ENCODE data around the gene ABCA13. TPM values are rescaled to one million over a fixed set of nuclear protein-coding genes. Genes with fewer than 3 reads are reported as not detected.
A peak's percentile ranks its signal among the peaks of the same experiment; 100 is the strongest.

Gene ABCA13
- total RNA-seq, 1 experiment from 2014 or later = 2.1 TPM

GRCh38 chr7:48168159-48168558 is 3.1 kb upstream of the ABCA13 start:
- Histone ChIP-seq H3K36me3 (ENCODE audit: low read depth, low read length) (no peaks in the 10 kb centered on the region), H3K27me3 (ENCODE audit: low read length) (no peaks in the 10 kb centered on the region), H3K4me1 (ENCODE audit: insufficient read depth, low read length) (peaks cover 4% of the 10 kb centered on the region), H3K4me3 (ENCODE audit: low read length) (no peak overlapping the region), H3F3A (ENCODE audit: low read length, unreplicated experiment) (no peaks in the 10 kb centered on the region), H2AFZ (ENCODE audit: low read length) (0 out of 2 replicates have a peak overlapping the region, but pooled peaks have one; percentile 11), H3K9ac (ENCODE audit: low read length) (no peak overlapping the region), H3K9me3 (ENCODE audit: low read length) (no peaks in the 10 kb centered on the region), H4K20me1 (ENCODE audit: low read length) (no peaks in the 10 kb centered on the region), H3K27ac (ENCODE audit: low read length) (no peak overlapping the region), H3K4me2 (ENCODE audit: low read length) (no peak overlapping the region), H3K79me2 (ENCODE audit: low read length) (no peaks in the 10 kb centered on the region), H3K9me2 (replicated peaks; ENCODE audit: low read length) (no peaks in the 10 kb centered on the region)
- no TSS peak for BruUV-seq (replicated peaks)
- intact Hi-C loops (cut with micrococcal nuclease) = loop anchor here (1.0 to 10.0 kb wide), 5 partner anchors 45 to 467 kb away; no protein-coding TSS in a partner anchor
- TF ChIP-seq CTCF (conservative IDR thresholded peaks at IDR 0.05; ENCODE audit: low read depth, low read length) (peak; percentile 44), EZH2 (IDR thresholded peaks at IDR 0.05; ENCODE audit: low read length, unreplicated experiment) (no peak)
- CTCF ChIA-PET = interaction anchor here (0.6 to 1.2 kb wide), 5 partner anchors 13 to 209 kb away, joined by 3 to 15 read pairs (median 8); no protein-coding TSS in a partner anchor
- DNase-seq (peak; percentile 67), ATAC-seq (peak; percentile 94)
- POLR2A ChIA-PET (ENCODE audit: unreplicated experiment) = interaction anchor here (0.6 to 0.7 kb wide), 2 partner anchors 73 to 315 kb away, joined by 4 read pairs; no protein-coding TSS in a partner anchor

- no peak overlapping the region for H3K4me3 ChIP-seq (ENCODE audit: low read length)
- H4K20me1 ChIP-seq (ENCODE audit: low read length) = no peaks in the 10 kb centered on the region
- no peak for ATAC-seq
- H3K27me3 ChIP-seq (ENCODE audit: low read length) = no peaks in the 10 kb centered on the region
- CTCF ChIA-PET = no interaction called here
- no peak overlapping the region for H2AFZ ChIP-seq (ENCODE audit: low read length)
- H3K4me2 ChIP-seq (ENCODE audit: low read length) = no peak overlapping the region
- POLR2A ChIA-PET (ENCODE audit: unreplicated experiment) = no interaction called here
- H3K79me2 ChIP-seq (ENCODE audit: low read length) = no peaks in the 10 kb centered on the region
- H3F3A ChIP-seq (ENCODE audit: low read length, unreplicated experiment) = no peaks in the 10 kb centered on the region
- no peaks in the 10 kb centered on the region for H3K9me3 ChIP-seq (ENCODE audit: low read length)
- H3K9me2 ChIP-seq (replicated peaks; ENCODE audit: low read length) = no peaks in the 10 kb centered on the region
- intact Hi-C loops (cut with micrococcal nuclease) = loop anchor here (5.0 to 10.0 kb wide), 2 partner anchors 194 to 1257 kb away; no protein-coding TSS in a partner anchor
- no TSS peak for BruUV-seq (replicated peaks)
- H3K4me1 ChIP-seq (ENCODE audit: insufficient read depth, low read length) = peaks cover 22% of the 10 kb centered on the region
- H3K27ac ChIP-seq (ENCODE audit: low read length) = no peak overlapping the region
- no peak for DNase-seq
- TF ChIP-seq EZH2phosphoT487 (IDR thresholded peaks at IDR 0.05; ENCODE audit: borderline replicate concordance, low read length) (no peak), EZH2 (IDR thresholded peaks at IDR 0.05; ENCODE audit: low read length, unreplicated experiment) (no peak), CTCF (conservative IDR thresholded peaks at IDR 0.05; ENCODE audit: low read depth, low read length) (no peak)
- no peaks in the 10 kb centered on the region for H3K36me3 ChIP-seq (ENCODE audit: low read depth, low read length)
- no peak overlapping the region for H3K9ac ChIP-seq (ENCODE audit: low read length)
Measured at GRCh38 chr7:48170506-48170905, 752 bp upstream of the ABCA13 start.

GRCh38 chr7:48173313-48173712 is 2.1 kb downstream of the ABCA13 start:
- Histone ChIP-seq H3K4me3 (ENCODE audit: low read length) (peak overlapping the region; percentile 11; the same call in 1 of the 2 replicates), H3F3A (ENCODE audit: low read length, unreplicated experiment) (no peaks in the 10 kb centered on the region), H3K36me3 (ENCODE audit: low read depth, low read length) (no peaks in the 10 kb centered on the region), H3K79me2 (ENCODE audit: low read length) (no peaks in the 10 kb centered on the region), H3K4me2 (ENCODE audit: low read length) (peak overlapping the region; percentile 65), H3K9ac (ENCODE audit: low read length) (peak overlapping the region; percentile 36; the same call in 1 of the 2 replicates), H3K9me3 (ENCODE audit: low read length) (no peaks in the 10 kb centered on the region), H3K27me3 (ENCODE audit: low read length) (no peaks in the 10 kb centered on the region), H3K4me1 (ENCODE audit: insufficient read depth, low read length) (peaks cover 22% of the 10 kb centered on the region), H4K20me1 (ENCODE audit: low read length) (no peaks in the 10 kb centered on the region), H2AFZ (ENCODE audit: low read length) (no peak overlapping the region), H3K9me2 (replicated peaks; ENCODE audit: low read length) (no peaks in the 10 kb centered on the region), H3K27ac (ENCODE audit: low read length) (peak overlapping the region; percentile 82)
- CTCF ChIA-PET = interaction anchor here (1.3 to 1.7 kb wide), 2 partner anchors 18 to 125 kb away, joined by 6 to 12 read pairs; no protein-coding TSS in a partner anchor
- BruUV-seq (replicated peaks) = no TSS peak
- ATAC-seq (peak; percentile 58), DNase-seq (peak; percentile 53)
- TF ChIP-seq EZH2 (IDR thresholded peaks at IDR 0.05; ENCODE audit: low read length, unreplicated experiment) (no peak), EZH2phosphoT487 (IDR thresholded peaks at IDR 0.05; ENCODE audit: borderline replicate concordance, low read length) (no peak), CTCF (conservative IDR thresholded peaks at IDR 0.05; ENCODE audit: low read depth, low read length) (no peak)
- POLR2A ChIA-PET (ENCODE audit: unreplicated experiment) = interaction anchor here (0.5 kb wide), 1 partner anchor 77 kb away, joined by 3 read pairs; no protein-coding TSS in a partner anchor
- intact Hi-C loops (cut with micrococcal nuclease) = loop anchor here (5.0 to 10.0 kb wide), 2 partner anchors 191 to 1254 kb away; no protein-coding TSS in a partner anchor

Data from PC-3 (cell line).